Kidney (tissue), 14 donors: ENCODE results near the gene NECTIN1. TPM values are rescaled to one million over a fixed set of nuclear protein-coding genes. Genes with fewer than 3 reads are reported as not detected.

Experiments used
- DNase-seq, 5 donors: peaks; one replicate each; pipeline ENCODE4 v3.0.0-alpha.2; 2013 to 2020
- FAIRE-seq: peaks from 2 replicates; lab custom pipeline; 2012; peaks lifted over from hg19 to GRCh38; lab: Jason Lieb, UNC
- H3K27ac ChIP-seq, 2 donors: one replicate each; pipeline ENCODE4 v1.7.0; 2013; ENCODE audit warnings: low read depth in 2 of 2, low read length in 2 of 2, inconsistent platforms in 1 of 2
- H3K27me3 ChIP-seq: one replicate; pipeline ENCODE4 v1.7.1; 2013; ENCODE audit warnings: low read length, inconsistent platforms; ENCODE audit not compliant: control insufficient read depth, insufficient read depth
- H3K36me3 ChIP-seq, 3 donors: one replicate each; pipeline versions ENCODE4 v1.7.0 to v1.7.1; 2013; ENCODE audit warnings: low read length in 3 of 3, control low read depth in 1 of 3, inconsistent platforms in 1 of 3; ENCODE audit not compliant: insufficient read depth in 3 of 3, control insufficient read depth in 2 of 3
- H3K4me1 ChIP-seq, 3 donors: one replicate each; pipeline versions ENCODE4 v1.7.0 to v1.7.1; 2013; ENCODE audit warnings: low read length in 3 of 3, inconsistent platforms in 1 of 3, low read depth in 1 of 3; ENCODE audit not compliant: control insufficient read depth in 2 of 3, insufficient read depth in 2 of 3
- H3K4me3 ChIP-seq, 3 donors: one replicate each; pipeline versions ENCODE4 v1.7.0 to v1.8.1; 2013; ENCODE audit warnings: low read length in 3 of 3, control low read depth in 1 of 3, inconsistent platforms in 1 of 3
- H3K9ac ChIP-seq, 3 donors: one replicate each; pipeline versions ENCODE4 v1.7.0 to v1.7.1; 2013; ENCODE audit warnings: low read length in 3 of 3, control low read depth in 1 of 3, inconsistent platforms in 1 of 3
- H3K9me3 ChIP-seq, 3 donors: one replicate each; pipeline versions ENCODE4 v1.7.0 to v1.7.1; 2013; ENCODE audit warnings: low read length in 3 of 3, control low read depth in 1 of 3, inconsistent platforms in 1 of 3; ENCODE audit not compliant: control insufficient read depth in 2 of 3, insufficient read depth in 1 of 3
- CTCF ChIP-seq: IDR thresholded peaks from 3 replicates; pipeline ENCODE4 v1.5.1; 2012; ENCODE audit warnings: mild to moderate bottlenecking, moderate library complexity, borderline replicate concordance; ENCODE audit not compliant: insufficient read depth; ENCODE audit errors: extremely low read depth
- intact Hi-C: fragments of 100-400 bp; cut with DNase I; formaldehyde crosslinking; loops from one replicate; pipeline ENCODE4 v1.11.1; 2022
- polyA plus RNA-seq: library from polyadenylated mRNA; stranded (reverse); fragments of 350-450 nt; fragmentation: Illumina TruSeq; extraction: RNeasy Lipid Tissue Mini Kit (QIAGEN cat#74804); gene quantifications from one replicate; pipeline ENCODE4 v1.2.3, GENCODE V29; 2014; ENCODE audit warnings: low read depth, low replicate concordance; ENCODE audit not compliant: insufficient read depth
- total RNA-seq: library from RNA; stranded (reverse); fragmentation: NEBNext Ultra II Directional; extraction: Animal tissue kit (Norgen Biotek cat#: 25700); gene quantifications from one replicate; pipeline ENCODE4 v1.2.1, GENCODE V29; 2021
- donor health status: control.
- donor health status: control.
- donor health status: control.
- donor health status: control.
- donor health status: control.
- donor health status: DM: yes; HTN: yes; CAD: no.
- donor health status: Normal renal cell carcinoma (clear cell type).

NECTIN1 gene
- total and polyA plus RNA-seq, 2 donors from 2014 or later: 6.0 to 13.2 TPM

GRCh38 chr11:119742263-119742861, 13.4 kb upstream of the NECTIN1 start:
- Histone ChIP-seq H3K27ac (no peak overlapping the region), H3K9ac (no peak overlapping the region), H3K9me3 (no peaks in the 10 kb centered on the region), H3K36me3 (no peaks in the 10 kb centered on the region), H3K4me1 (peaks cover 2 to 5% (median 4%) of the 10 kb centered on the region in 3 donors), H3K27me3 (peaks cover 6% of the 10 kb centered on the region), H3K4me3 (peak overlapping the region in 1 of 3 donors; percentile 24)
- intact Hi-C loops: no loop called here
- FAIRE-seq (no peak), DNase-seq (peak in 4 of 5 donors; percentile 71 to 84 (median 80))
- TF ChIP-seq CTCF: no peak

GRCh38 chr11:119741369-119742262, 12.6 kb upstream of the NECTIN1 start:
- DNase-seq: peak in 3 of 5 donors; percentile 56 to 71 (median 56)
- Histone ChIP-seq H3K27me3 (peaks cover 6% of the 10 kb centered on the region), H3K9ac (no peak overlapping the region), H3K9me3 (no peaks in the 10 kb centered on the region), H3K4me3 (peak overlapping the region in 1 of 3 donors; percentile 17), H3K4me1 (peaks cover 2 to 5% (median 4%) of the 10 kb centered on the region in 3 donors), H3K36me3 (no peaks in the 10 kb centered on the region), H3K27ac (no peak overlapping the region)
- no peak for FAIRE-seq
- intact Hi-C loops: no loop called here
- peak; percentile 58 for TF ChIP-seq CTCF

DNA sequence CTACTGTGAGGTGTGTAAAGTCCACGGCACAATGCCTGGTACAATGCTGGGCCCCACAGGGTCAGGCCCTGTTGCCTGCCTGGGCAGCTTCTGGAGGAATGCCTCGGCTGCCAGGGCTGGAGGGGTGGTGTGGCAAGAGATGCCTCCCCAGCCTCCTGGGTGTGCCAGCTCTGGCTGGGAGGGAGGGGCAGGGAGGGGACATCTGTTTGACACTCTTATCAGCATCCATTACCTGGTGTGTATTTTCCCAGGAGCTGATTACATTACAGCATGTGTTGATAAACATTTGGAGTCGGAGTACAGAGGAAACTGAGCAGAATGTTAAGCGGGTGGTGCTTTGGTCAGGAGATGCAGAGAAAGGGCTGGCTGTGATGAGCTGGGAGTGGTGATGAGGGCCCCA, 11.0 kb upstream of the NECTIN1 start:
- TF ChIP-seq CTCF: no peak
- FAIRE-seq (no peak), DNase-seq (no peak)
- Histone ChIP-seq H3K27ac (no peak overlapping the region), H3K9ac (no peak overlapping the region), H3K27me3 (peaks cover 6% of the 10 kb centered on the region), H3K4me1 (peaks cover 2 to 5% (median 4%) of the 10 kb centered on the region in 3 donors), H3K4me3 (no peak overlapping the region), H3K36me3 (no peaks in the 10 kb centered on the region), H3K9me3 (no peaks in the 10 kb centered on the region)
- intact Hi-C loops: loop anchor here (10.0 kb wide), 1 partner anchor 255 kb away; no protein-coding TSS in a partner anchor
